A673 (cell line): ENCODE results near the gene SEMA4D.

Experiments
- EZH2 ChIP-seq: fragments of 200-600 bp; sonication (generic); IDR thresholded peaks from 2 replicates; pipeline ENCODE4 v1.6.1; 2017; ENCODE audit warnings: borderline replicate concordance, low read depth, mild to moderate bottlenecking, mixed read lengths, antibody characterized with exemption, low read length; ENCODE audit not compliant: poor library complexity, severe bottlenecking
- TF ChIP-seq, protein P1 (sequence below): fragments of 300-800, 200-600 bp; sonication (generic); conservative IDR thresholded peaks from 2 replicates; pipeline ENCODE4 v1.5.1; 2017; ENCODE audit warnings: low read depth, mild to moderate bottlenecking, antibody characterized with exemption, low read length, moderate library complexity, mixed read lengths

DNA sequence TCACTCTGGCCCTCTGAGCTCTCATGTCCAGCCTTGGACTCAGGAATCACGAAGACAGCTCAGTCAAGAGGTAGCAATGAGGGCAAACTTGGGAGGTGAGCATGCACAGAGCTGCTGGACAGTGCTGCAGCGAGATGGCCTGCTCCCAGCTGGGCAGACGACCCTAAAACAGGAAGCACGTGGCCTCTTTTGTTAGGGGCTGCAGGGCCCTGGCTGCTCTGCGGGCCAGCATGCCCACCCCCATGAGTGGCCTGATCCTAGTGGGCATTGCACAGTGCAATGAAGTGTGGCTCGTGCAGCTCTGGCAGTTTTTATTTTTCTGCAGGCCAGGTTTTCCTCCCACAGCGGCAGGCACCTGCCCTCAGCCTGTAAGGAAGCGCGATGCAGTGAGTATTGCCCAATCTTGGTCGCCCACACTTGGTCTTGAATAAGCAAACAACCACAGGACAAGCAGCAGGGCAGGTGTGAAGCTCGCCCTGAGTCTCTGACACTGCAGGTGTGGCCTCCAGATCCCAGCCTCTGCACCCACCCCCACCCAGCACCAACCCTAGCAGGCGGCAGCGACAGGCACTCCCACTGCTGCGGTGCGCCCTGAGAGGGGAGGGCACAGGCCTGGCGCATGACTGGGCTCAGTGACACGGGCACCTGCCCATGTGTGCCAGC is 60.8 kb downstream of the SEMA4D start:
- TF ChIP-seq, protein P1, sequence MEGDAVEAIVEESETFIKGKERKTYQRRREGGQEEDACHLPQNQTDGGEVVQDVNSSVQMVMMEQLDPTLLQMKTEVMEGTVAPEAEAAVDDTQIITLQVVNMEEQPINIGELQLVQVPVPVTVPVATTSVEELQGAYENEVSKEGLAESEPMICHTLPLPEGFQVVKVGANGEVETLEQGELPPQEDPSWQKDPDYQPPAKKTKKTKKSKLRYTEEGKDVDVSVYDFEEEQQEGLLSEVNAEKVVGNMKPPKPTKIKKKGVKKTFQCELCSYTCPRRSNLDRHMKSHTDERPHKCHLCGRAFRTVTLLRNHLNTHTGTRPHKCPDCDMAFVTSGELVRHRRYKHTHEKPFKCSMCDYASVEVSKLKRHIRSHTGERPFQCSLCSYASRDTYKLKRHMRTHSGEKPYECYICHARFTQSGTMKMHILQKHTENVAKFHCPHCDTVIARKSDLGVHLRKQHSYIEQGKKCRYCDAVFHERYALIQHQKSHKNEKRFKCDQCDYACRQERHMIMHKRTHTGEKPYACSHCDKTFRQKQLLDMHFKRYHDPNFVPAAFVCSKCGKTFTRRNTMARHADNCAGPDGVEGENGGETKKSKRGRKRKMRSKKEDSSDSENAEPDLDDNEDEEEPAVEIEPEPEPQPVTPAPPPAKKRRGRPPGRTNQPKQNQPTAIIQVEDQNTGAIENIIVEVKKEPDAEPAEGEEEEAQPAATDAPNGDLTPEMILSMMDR: no peak
- no peak for TF ChIP-seq EZH2
